NCI-H526 treated with DMSO at 0.1 percent for 48 hours (cell line): ENCODE results near the gene UBE2L5.

Source experiments
- DNase-seq: peaks from one replicate; lab custom pipeline; 2025; lab: John Stamatoyannopoulos, UW

UBE2L5 gene

DNA sequence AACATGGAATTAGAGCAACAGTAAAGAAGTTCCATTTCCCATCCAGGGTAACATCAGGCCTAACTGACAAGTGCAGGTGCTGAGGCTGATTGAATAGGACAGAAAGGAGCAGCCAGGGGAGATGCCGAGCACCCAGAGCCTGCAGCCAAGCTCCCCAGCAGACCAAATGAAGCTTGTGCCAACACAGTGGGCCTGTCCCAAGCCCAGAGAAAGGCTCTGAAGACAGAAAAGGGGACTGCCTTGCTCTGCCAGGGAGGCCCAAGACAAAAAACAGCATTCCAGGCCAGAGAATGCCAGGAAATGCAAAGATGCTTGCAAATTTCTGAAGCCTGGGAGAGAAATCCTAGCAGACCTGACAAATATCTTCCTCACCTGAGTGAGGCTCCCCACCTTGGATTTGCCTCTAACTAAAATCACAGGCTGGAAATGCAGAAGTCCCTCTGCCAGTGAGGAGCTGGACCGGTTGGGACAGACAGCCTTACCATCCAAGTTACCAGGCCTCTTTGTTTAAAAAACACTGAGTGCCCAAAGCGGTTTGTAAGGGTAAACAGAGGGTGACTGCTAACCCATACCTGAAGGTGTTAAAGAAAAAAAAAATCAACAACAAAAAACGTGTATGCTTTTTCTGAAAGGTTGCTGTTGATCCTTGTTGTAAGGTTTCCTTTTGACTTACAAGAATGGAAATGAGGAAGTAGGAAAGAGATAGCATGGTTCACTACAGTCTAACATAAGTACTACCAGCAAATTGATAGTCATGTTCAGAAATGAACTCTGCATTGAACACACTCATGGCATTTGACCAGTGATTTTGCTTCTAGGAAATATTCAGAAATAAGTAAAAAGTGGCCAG, 55.3 kb downstream of the UBE2L5 start:
- DNase-seq, result peak; percentile 89
